Frontal cortex (tissue), 4 donors: ENCODE results near the gene CYTH2. TPM values are rescaled to one million over a fixed set of nuclear protein-coding genes. Genes with fewer than 3 reads are reported as not detected.
A peak's percentile ranks its signal among the peaks of the same experiment; 100 is the strongest.
"Not testable (repeated sequence)": the region's sequence is repeated elsewhere in the genome, so short reads cannot be mapped to it uniquely, and the experiment has no call there.

Source experiments
- DNase-seq, 2 donors: peaks; one replicate each; pipeline ENCODE4 v3.0.0; 2012; ENCODE audit warnings: low spot score in 2 of 2
- FAIRE-seq: peaks from 2 replicates; lab custom pipeline; 2012; peaks lifted over from hg19 to GRCh38; lab: Jason Lieb, UNC
- total RNA-seq: library from RNA; depleted of rRNA; stranded (reverse); fragments of >200 nt; gene quantifications from one replicate; pipeline ENCODE4 v1.2.3, GENCODE V29; 2014
- donor health status: control.
- donor health status: control.
- donor health status: control.

CYTH2 gene
- total RNA-seq, 1 donor from 2014 or later = 78.3 TPM

DNA sequence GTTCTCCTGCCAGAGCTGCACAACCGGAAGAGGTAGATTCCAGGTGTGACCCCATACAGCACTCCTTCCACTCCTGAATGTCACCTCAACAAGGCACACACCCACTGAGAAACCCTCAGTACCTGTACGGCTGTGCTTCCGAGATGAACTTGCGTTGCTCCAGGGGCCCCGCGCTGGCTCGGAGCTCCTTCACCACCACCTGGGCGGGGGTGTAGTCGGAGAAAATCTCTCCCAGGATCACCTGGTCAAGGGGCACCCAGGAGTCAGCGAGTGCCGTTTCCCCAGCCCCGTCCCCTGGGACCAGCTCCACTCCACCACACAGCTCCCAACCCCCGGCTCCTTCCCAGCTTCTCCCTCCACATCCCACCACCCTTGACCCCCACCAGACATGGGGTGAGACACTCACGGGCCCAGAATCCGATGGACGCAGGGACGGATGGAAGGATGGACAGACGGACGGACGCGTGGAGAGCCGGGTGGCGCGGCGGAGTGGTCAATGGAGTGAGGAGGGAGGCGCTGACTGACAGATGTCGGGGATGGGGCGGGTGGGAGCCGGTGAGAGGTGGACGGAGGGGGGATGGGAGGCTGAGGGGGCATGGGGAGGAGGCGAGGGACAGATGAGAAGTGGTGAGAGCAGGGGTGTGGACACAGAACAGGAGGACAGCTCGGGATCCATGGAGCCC, 39.7 kb downstream of the CYTH2 start:
- FAIRE-seq = no peak

DNA sequence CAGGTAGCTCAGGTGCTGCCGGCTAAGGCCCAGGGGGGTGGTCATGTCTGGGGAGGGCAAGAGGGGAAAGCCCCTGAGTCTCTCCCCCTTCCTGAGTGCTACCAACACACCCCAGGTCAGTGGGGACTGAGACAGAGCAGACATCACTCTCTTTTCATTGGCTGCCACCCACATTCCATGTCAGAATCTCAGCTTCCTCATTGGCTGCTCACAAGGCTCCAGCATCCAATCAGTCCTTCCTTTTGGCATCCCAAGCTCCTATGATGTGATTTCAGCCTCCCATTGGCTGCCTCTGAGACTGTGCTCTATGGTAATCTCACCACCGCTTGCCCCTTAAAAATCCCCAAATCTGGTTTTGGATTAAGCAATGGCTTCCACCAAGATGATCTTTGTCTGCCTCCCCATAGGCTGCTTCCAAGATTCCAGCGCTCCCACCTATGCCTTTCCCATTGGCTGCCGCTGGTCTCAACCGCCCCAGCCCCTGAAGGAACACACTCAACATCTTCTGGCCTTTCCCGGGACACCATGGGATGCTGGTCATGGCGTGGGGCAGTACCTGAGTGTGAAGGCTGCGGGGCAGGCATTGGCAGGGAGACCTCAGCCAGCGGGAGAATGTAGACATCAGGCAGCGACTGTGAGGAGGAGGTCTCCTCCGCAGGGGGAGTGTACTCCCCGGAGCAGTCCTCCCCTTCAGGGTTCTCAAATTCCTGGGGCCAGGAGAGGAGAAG, 40.5 kb downstream of the CYTH2 start:
- no peak for FAIRE-seq
- peak in 1 of 2 donors; percentile 57 for DNase-seq

More for the DNA sequence above, 39.7 kb downstream of the CYTH2 start:
- DNase-seq = no peak

DNA sequence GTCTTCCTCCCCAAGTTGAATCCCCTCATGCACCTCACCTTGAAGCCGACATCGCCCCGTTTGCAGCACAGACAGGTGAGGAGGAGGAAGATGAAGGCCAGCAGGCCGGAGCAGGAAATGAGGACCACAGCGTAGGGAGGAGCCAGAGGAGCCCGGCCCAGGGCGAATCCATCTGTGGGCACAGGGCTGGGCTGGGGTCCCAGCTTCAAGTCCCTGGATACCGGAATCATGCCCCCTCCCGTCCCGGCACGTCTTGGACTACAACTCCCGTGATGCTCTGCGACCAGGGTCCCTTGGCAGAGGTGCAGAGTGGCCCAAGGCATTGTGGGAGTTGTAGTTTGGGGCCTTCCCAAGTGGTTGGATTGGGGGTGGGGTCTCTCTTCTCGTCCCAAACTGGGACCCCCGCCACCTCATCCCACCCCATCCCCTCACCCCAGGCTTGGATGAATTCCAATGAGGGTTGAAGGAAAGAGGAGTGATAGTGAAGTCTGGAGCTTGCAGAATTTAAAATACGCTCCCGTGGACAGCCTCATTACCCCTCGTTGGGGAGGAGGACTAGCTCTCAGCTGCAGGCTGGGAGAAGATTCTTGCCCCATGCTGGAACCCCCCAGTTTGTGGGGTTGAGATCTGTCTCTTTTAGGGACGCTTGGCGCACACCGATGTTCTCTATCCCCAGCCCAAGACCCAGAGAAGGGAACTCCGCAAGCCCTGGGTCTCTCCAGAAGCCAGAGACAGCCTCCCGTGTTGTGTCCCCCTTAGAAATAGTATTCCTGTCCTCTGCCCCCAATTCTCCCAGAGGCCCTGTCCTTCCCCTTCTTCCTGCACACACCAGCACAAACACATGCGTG, 41.5 kb downstream of the CYTH2 start:
- DNase-seq = peak; percentile 84 to 87
- no peak for FAIRE-seq

DNA sequence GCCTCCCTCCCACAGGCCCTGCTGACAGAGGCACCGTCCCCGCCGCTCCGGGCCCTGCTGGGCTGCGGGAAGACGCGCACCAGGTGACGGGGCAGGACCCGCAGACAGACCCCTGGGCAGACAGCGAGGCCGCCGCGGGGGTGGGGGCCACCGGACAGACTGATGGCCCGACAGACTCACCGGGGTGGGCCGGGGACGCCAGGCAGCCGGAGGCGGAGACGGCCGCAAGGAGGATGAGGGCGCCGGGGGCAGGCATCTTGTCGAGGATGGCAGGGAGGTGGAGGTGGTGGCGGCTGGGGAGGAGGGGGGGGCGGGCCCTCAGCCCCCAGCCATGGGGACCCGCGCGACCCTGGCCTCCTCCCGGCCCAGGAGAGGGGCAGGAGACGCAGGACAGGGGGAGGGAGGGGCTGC, 42.2 kb downstream of the CYTH2 start:
- DNase-seq = no peak
- FAIRE-seq = no peak

DNA sequence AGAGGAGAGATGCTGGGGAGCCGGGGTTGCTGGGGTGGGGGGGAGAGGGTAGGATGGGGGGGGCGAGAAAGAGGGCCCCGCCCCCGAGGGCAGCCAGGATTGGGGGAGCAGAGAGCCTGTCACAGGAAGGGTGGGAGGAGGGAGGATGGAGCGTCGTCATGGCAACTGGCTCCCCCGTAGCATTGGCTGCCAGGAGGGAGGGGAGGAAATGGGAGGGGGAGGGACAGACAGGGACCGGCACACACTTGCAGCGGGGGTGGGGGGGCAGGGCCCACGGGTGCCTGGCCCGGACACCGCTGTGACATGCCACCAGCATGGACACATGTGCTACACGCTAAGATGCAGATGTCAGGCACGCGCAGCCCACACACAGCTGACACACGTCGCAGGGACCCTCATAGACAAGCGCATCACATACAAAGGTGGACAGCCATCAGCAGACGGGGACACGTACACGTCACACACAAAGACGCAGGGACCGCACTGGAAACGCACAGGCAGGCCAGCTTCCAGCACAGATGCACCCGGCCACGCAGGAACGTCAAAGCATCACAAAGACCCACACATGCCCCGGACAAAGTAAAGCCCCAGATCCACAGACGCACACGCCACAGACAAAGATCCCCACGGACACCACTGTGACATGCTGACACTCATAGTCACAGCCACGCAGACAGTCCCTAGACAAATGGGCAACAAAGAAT, 42.8 kb downstream of the CYTH2 start, which contains the start of gene LMTK3:
TSS of gene LMTK3 (minus strand) at position 36 of the 704 bp plus-strand sequence. CDS start 259 bp downstream, outside the sequence.
- DNase-seq (peak; percentile 95 to 96), FAIRE-seq (no peak)

DNA sequence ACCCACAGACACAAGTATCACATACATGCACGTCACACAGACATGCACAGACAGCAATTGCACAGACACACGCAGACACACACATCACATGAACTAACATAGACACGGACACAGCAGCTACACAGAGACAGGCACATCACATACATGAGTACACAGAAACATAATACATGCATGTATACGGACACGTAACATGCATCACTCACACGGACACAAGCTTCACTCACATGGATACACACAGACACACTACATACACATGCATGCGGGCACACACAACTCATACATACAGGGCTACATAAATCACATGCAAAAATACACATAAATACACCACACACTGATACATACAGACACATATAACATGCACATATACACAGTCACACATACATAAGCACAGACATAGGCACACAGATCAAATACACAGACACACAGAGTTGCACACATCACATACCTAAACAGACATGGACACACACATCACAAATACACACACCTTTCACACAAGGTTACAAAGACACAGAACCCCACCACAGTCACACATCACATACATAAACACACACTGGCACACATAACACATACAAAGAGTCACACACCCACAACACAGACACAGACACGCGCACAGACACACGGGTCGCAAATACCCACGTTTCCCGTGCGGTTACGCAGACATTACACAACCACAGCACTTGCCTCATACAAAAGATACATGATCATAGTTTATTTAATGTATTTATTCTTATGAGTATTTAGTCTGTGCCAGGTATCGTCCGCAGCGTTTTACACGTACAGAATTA, 43.5 kb downstream of the CYTH2 start:
- DNase-seq (no peak), FAIRE-seq (no peak)

DNA sequence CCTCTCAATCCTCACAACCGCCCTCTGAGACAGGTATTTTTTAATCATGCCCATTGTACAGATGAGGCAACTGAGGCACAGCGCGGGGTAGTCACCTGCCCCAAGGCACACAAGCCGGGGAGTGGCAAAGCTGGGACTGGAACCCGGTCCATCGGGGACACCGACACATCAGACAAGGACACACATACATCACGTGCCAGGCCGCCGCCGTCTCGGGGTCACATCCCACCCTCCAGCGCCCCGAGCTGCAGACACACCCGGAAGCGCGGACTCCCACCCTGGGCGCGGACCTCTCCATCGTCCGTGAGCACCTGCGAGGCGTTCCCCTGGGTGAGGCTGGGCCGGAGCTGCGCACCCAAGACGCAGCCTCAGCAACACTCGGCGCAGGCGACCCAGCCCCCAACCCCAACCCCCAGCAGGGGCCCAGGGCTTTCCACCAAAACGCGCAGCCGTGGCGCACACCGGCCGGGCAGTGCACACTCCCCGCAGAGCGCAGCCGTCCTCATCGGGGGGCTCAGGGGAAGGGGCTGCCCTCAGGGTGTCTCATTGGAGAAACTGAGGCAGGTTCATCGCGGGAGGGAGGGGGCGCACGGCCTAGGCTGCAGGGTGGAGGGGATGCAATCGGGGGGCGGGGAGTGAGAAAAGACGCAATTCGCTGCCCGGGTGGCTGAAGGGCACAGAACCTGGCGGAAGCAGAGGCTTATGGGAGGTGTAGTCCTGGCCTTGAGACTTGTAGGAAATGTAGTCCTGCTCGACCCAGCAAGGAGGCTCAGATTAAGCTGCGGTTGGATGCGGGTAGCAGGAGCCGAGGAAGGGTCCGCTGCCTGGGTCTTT, 44.3 kb downstream of the CYTH2 start:
- no peak for FAIRE-seq
- peak in 1 of 2 donors; percentile 77 for DNase-seq

DNA sequence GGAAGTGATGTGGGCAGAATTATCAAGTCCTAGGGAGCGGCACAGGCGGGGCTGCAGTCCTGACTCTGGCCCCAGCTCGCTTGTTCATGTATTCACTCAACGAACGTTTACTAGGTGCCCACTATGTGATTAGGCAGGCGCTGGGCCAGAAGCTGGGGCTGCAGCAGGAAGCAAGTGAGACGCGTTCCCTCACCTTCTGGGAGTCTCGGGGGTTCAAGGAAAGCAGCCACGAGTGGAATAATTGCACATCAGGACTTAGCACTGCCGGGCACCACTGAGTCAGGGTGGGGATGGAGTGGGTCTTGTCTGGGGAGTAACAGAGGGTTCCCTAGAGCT, 44.9 kb downstream of the CYTH2 start:
- FAIRE-seq (no peak), DNase-seq (no peak)

DNA sequence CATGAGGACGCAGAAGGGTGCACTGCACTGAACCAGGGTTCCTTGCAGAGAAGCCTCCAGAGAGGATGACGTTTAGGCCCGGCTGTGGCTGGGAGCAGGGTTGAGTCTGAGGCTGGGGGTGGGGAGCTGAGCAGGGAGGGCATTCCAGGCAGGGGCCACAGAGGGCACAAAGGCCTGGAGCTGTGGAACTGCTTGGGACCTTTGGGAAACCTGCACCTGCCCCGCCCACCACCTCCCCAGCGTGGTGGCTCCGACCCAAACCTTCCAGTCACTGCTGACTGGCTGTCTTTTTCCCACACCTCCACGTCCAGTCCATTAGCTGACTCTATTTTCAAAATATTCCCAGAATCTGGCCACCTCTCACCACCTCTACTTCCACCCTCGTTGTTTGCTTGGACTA, 47.4 kb downstream of the CYTH2 start:
- DNase-seq = no peak

DNA sequence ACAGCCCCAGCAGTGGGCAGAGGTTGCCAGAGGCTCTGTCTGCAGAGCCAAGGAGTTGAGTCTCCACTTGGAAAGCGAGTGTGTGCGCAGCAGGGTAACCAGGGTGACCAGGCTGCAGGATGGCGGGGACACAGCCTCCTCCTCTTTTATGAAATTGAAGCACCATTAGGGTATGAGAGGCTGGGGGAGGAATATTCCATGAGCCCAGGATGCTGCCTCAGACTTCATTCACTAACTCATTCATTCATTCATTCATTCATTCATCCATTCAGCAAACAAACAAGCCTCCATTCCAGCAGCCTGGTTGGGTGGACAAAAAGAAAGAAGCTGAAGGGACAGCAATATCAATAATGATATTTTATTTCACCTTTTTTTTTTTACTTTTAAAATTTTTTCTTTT, 49.0 kb downstream of the CYTH2 start:
- FAIRE-seq = no peak

More for the DNA sequence above, 47.4 kb downstream of the CYTH2 start:
- FAIRE-seq = no peak

DNA sequence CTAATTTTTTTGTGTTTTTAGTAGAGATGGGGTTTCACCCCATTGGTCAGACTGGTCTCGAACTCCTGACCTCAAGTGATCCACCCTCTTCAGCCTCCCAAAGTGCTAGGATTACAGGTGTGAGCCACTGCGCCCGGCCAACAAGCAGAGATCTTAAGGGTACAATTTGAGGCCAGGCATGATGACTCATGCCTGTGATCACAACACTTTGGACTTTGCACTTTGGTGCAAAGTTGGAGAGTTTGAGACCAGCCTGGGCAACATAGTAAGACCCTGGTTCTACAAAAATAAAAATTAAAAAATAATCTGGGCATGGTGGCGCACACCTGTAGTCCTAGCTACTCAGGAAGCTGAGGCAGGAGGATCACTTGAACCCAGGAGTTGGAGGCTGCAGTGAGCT, 50.3 kb downstream of the CYTH2 start:
- DNase-seq, FAIRE-seq: not testable (repeated sequence)

More for the DNA sequence above, 49.0 kb downstream of the CYTH2 start:
- no peak for DNase-seq

DNA sequence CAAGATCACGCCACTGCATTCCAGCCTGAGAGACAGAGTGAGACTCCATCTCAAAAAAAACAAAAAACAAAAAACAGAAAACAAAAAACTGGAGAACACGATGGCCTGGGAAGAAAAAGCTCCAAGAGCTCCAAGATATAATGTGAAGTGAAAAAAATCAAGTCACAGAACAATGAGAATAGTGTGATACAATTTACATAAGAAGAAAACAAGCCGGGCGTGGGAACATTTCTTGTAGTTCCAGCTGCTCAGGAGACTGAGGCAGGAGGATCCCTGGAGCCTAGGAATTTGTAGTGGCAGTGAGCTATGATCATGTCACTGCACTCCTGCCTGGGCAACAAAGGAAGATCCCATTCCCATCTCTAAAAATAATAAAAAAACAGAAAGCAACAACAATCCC, 51.0 kb downstream of the CYTH2 start:
- FAIRE-seq = no peak
- no peak for DNase-seq

DNA sequence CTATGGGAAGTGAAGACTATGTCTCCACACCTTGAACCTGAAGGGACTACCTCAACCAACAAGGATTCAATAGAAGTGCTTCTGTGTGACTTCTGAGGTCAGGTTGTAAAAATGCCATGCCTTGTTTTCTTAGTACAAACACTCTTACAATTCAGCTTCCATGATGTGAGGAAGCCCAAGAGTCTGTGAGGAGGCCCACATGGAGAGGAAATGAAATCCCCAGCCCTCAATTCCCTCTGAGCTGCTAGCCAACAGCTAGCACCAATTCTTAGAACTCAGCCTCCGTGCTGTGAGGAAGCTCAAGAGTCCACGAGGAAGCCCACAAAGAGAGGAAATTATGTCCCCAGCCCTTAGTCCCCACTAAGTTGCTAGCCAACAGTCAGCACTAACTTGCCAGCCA, 55.1 kb downstream of the CYTH2 start:
- no peak for FAIRE-seq

DNA sequence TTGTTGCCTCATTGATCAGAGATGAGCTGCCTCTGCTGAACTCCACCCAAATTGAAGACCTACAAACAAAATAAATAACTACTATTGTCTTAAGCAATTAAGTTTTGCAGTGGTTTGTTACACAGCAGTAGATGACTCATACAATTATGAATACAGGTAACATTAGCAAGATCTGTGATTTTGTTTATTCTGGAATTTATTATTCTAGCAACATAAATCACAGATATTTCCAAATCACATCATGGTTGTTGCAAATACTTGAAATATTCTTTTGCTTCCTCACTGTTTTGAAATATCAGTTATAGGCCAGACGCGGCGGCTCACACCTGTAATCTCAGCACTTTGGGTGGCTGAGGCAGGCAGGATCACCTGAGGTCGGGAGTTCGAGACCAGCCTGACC, 55.6 kb downstream of the CYTH2 start:
- DNase-seq (no peak), FAIRE-seq (no peak)

More for the DNA sequence above, 55.1 kb downstream of the CYTH2 start:
- no peak for DNase-seq

DNA sequence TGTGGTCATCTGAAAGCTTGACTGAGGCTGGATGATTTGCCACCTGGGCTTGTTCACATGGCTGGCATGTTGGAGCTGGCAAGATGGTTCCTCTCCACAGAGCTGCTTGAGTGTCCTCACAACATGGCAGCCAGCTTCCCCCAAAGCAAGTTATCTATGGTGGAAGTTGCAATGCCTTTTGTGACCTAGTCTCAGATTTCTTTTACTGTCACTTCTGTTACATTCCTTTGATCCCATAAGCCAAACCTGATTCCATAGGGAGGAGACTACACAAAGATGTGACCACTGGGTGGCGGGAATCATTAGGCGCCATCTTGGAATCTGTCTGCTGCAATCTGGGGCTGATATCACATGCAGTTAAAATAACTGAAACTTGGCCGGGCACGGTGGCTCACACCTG, 60.0 kb downstream of the CYTH2 start:
- FAIRE-seq = no peak
- DNase-seq = no peak

DNA sequence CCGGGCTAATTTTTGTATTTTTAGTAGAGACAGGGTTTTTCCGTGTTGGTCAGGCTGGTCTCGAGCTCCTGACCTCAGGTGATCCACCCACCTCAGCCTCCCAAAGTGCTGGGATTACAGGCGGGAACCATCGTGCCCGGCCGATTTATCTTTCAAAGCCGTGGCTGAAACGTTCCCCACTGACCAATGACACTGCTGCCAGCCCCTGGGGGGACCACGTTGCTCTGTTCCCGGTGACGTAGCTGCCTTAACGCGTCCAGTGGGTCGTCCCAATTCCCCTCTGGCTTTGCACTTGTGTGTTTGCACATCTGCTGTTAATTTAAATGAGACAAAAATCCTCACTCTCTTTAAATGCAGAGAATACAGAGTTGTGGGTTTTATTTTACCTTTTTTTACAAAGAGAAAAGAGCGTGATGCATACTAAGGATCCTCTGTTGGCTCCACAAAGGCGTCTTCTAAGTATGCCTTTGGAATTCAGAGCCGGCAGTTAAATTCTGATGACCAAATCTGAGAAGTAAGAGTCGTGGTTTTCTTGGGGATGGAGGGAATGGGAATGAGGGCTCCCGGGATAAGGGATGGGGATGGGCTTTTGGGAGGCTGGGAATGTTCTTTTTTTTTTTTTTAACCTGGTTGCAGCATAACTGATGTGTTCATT, 61.0 kb downstream of the CYTH2 start:
- no peak for FAIRE-seq
- no peak for DNase-seq

DNA sequence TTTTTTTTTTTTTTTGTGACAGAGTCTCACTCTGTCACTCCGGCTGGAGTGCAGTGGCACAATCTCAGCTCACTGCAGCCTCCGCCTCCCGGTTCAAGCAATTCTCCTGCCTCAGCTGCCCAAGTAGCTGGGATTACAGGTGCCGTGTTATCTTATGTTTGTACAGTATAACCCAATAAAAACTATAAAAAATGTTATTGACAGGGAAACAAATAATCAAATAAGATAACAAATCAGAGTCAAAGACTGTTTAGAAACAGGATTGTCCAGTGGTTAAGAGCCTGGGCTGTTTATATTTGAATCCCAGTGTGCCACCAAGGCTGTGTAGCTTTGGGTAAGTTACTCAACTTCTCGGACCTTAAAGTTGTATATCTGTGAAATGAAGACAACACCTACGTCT, 61.6 kb downstream of the CYTH2 start:
- DNase-seq (no peak), FAIRE-seq (no peak)
